ENCODE results near the gene ANAPC4. TPM values are rescaled to one million over a fixed set of nuclear protein-coding genes. Genes with fewer than 3 reads are reported as not detected.

The ANAPC4 gene
- total RNA-seq, 4 donors from 2014 or later, result 11.8 to 20.2 (median 14.7) TPM

GRCh38 chr4:25413261-25413660 lies 36.2 kb downstream of the ANAPC4 start:
- peaks cover 0 to 96% of the 10 kb centered on the region in 2 donors for H3K36me3 ChIP-seq
- no peaks in the 10 kb centered on the region for H3K9me3 ChIP-seq
- DNase-seq, result no peak
- intact Hi-C loops (cut with DNase I; ENCODE audit: low total_unique reads) (no loop called here), in situ Hi-C loops (cut with MboI; ENCODE audit: low sequenced_read_pairs in 4 of 4) (no loop called here)
- no peak overlapping the region for H3K27ac ChIP-seq
- ATAC-seq, result no peak
- no peak overlapping the region for H3K4me3 ChIP-seq
- H3K4me1 ChIP-seq, result no peaks in the 10 kb centered on the region
- H3K27me3 ChIP-seq, result no peaks in the 10 kb centered on the region
- no peak for TF ChIP-seq CTCF (IDR thresholded peaks at IDR 0.05 in 4 of 5, conservative IDR thresholded peaks at IDR 0.05 in 1 of 5)
- no peak for TF ChIP-seq POLR2A (IDR thresholded peaks at IDR 0.05)

GRCh38 chr4:25417014-25417413 lies 40.0 kb downstream of the ANAPC4 start:
- no peaks in the 10 kb centered on the region for H3K27me3 ChIP-seq
- intact Hi-C loops (cut with DNase I; ENCODE audit: low total_unique reads), result no loop called here
- in situ Hi-C loops (cut with MboI; ENCODE audit: low sequenced_read_pairs in 4 of 4), result no loop called here
- TF ChIP-seq POLR2A (IDR thresholded peaks at IDR 0.05) (no peak), CTCF (IDR thresholded peaks at IDR 0.05 in 4 of 5, conservative IDR thresholded peaks at IDR 0.05 in 1 of 5) (no peak)
- H3K9me3 ChIP-seq, result no peaks in the 10 kb centered on the region
- H3K27ac ChIP-seq, result no peak overlapping the region
- no peaks in the 10 kb centered on the region for H3K4me1 ChIP-seq
- no peak overlapping the region for H3K4me3 ChIP-seq
- peaks cover 0 to 75% of the 10 kb centered on the region in 2 donors for H3K36me3 ChIP-seq
- no peak for ATAC-seq
- no peak for DNase-seq

- TF ChIP-seq CTCF (IDR thresholded peaks at IDR 0.05 in 4 of 5, conservative IDR thresholded peaks at IDR 0.05 in 1 of 5) (no peak), POLR2A (IDR thresholded peaks at IDR 0.05) (no peak)
- Histone ChIP-seq H3K27me3 (no peaks in the 10 kb centered on the region), H3K4me3 (no peak overlapping the region), H3K4me1 (peaks cover 5 to 12% of the 10 kb centered on the region in 2 donors), H3K36me3 (peaks cover 0 to 38% of the 10 kb centered on the region in 2 donors), H3K9me3 (no peaks in the 10 kb centered on the region), H3K27ac (no peak overlapping the region)
- in situ Hi-C loops (cut with MboI; ENCODE audit: low sequenced_read_pairs in 4 of 4), result no loop called here
- DNase-seq (no peak), ATAC-seq (no peak)
- intact Hi-C loops (cut with DNase I; ENCODE audit: low total_unique reads), result loop anchor here (5.0 kb wide), 1 partner anchor 346 kb away; no protein-coding TSS in a partner anchor
Measured at GRCh38 chr4:25420931-25421330, 43.9 kb downstream of the ANAPC4 start.

- DNase-seq, result no peak
- no peaks in the 10 kb centered on the region for H3K27me3 ChIP-seq
- H3K27ac ChIP-seq, result no peak overlapping the region
- peaks cover 5 to 12% of the 10 kb centered on the region in 2 donors for H3K4me1 ChIP-seq
- H3K9me3 ChIP-seq, result no peaks in the 10 kb centered on the region
- H3K4me3 ChIP-seq, result no peak overlapping the region
- ATAC-seq, result no peak
- peaks cover 0 to 27% of the 10 kb centered on the region in 2 donors for H3K36me3 ChIP-seq
- TF ChIP-seq POLR2A (IDR thresholded peaks at IDR 0.05), result no peak
- intact Hi-C loops (cut with DNase I; ENCODE audit: low total_unique reads), result loop anchor here (5.0 kb wide), 1 partner anchor 345 kb away; no protein-coding TSS in a partner anchor
- in situ Hi-C loops (cut with MboI; ENCODE audit: low sequenced_read_pairs in 4 of 4), result no loop called here
Measured at GRCh38 chr4:25421816-25422525, 44.9 kb downstream of the ANAPC4 start.

- Histone ChIP-seq H3K27me3 (no peaks in the 10 kb centered on the region), H3K4me1 (peaks cover 5 to 12% of the 10 kb centered on the region in 2 donors), H3K27ac (no peak overlapping the region), H3K36me3 (peaks cover 0 to 12% of the 10 kb centered on the region in 2 donors), H3K9me3 (no peaks in the 10 kb centered on the region), H3K4me3 (no peak overlapping the region)
- TF ChIP-seq CTCF (IDR thresholded peaks at IDR 0.05 in 4 of 5, conservative IDR thresholded peaks at IDR 0.05 in 1 of 5), result no peak
- TF ChIP-seq POLR2A (IDR thresholded peaks at IDR 0.05), result no peak
- ATAC-seq (no peak), DNase-seq (no peak)
- in situ Hi-C loops (cut with MboI; ENCODE audit: low sequenced_read_pairs in 4 of 4) (no loop called here), intact Hi-C loops (cut with DNase I; ENCODE audit: low total_unique reads) (loop anchor here (5.0 kb wide), 1 partner anchor 344 kb away; no protein-coding TSS in a partner anchor)
Measured at GRCh38 chr4:25423548-25423947, 46.5 kb downstream of the ANAPC4 start.

Data from gastrocnemius medialis (tissue), 4 donors.